DND-41 (cell line): ENCODE measurements around the gene DNAH14.

ENCODE experiments used
- ATAC-seq: fragments of 200-7000 bp; cut with Tn5 transposase; 3 replicates; pipeline ENCODE4 v1.9.1; 2021; ENCODE audit warnings: low read depth; ENCODE audit not compliant: insufficient read depth
- DNase-seq: peaks from one replicate; pipeline ENCODE4 v3.0.0-alpha.2; 2020
- H2AFZ ChIP-seq: 2 replicates; pipeline ENCODE4 v1.6.0; 2012; ENCODE audit warnings: low read depth, low read length
- H3K27ac ChIP-seq: 2 replicates; pipeline ENCODE4 v1.5.1; 2012; ENCODE audit warnings: low read length, inconsistent platforms
- H3K27me3 ChIP-seq: fragments of 200-600 bp; sonication (generic); 2 replicates; pipeline ENCODE4 v1.6.0; 2012; ENCODE audit warnings: low read length, mild to moderate bottlenecking, inconsistent platforms; ENCODE audit not compliant: insufficient read depth, poor library complexity
- H3K36me3 ChIP-seq: 2 replicates; pipeline ENCODE4 v1.5.1; 2012; ENCODE audit warnings: low read length, inconsistent platforms; ENCODE audit not compliant: insufficient read depth
- H3K4me1 ChIP-seq: 2 replicates; pipeline ENCODE4 v1.5.1; 2012; ENCODE audit warnings: mild to moderate bottlenecking, low read length; ENCODE audit not compliant: insufficient read depth
- H3K4me2 ChIP-seq: 2 replicates; pipeline ENCODE4 v1.6.0; 2012; ENCODE audit warnings: mild to moderate bottlenecking, moderate library complexity, low read length, inconsistent platforms; ENCODE audit not compliant: insufficient read depth
- H3K4me3 ChIP-seq, 2 experiments: fragments of 200-600 bp in 1 of 2; shearing (Covaris generic) in 1 of 2; 2 replicates each; pipeline ENCODE4 v1.5.1; 2012 to 2016; ENCODE audit warnings: inconsistent platforms in 2 of 2, low read length in 2 of 2, mild to moderate bottlenecking in 2 of 2, low read depth in 1 of 2, moderate library complexity in 1 of 2
- H3K79me2 ChIP-seq: 2 replicates; pipeline ENCODE4 v1.6.0; 2012; ENCODE audit warnings: low read length, inconsistent platforms; ENCODE audit not compliant: insufficient read depth
- H3K9ac ChIP-seq: 2 replicates; pipeline ENCODE4 v1.6.0; 2012; ENCODE audit warnings: low read depth, mild to moderate bottlenecking, inconsistent platforms, low read length, moderate library complexity
- H3K9me3 ChIP-seq: 2 replicates; pipeline ENCODE4 v1.5.1; 2012; ENCODE audit warnings: low read length, moderate library complexity, mild to moderate bottlenecking, inconsistent platforms; ENCODE audit not compliant: insufficient read depth, severe bottlenecking
- H4K20me1 ChIP-seq: 2 replicates; pipeline ENCODE4 v1.6.0; 2012; ENCODE audit warnings: low read length; ENCODE audit not compliant: insufficient read depth
- EZH2 ChIP-seq: IDR thresholded peaks from 3 replicates; pipeline ENCODE4 v1.6.1; 2012; ENCODE audit warnings: borderline replicate concordance, low read depth, mild to moderate bottlenecking, moderate library complexity, low read length, inconsistent platforms; ENCODE audit not compliant: severe bottlenecking
- TF ChIP-seq, protein P1 (sequence below): IDR thresholded peaks from 2 replicates; pipeline ENCODE4 v1.5.1; 2012; ENCODE audit warnings: borderline replicate concordance, low read length, moderate library complexity, mild to moderate bottlenecking; ENCODE audit not compliant: poor library complexity, severe bottlenecking; ENCODE audit errors: extremely low read depth

The DNAH14 gene

GRCh38 chr1:225418598-225418997 is 489.1 kb downstream of the DNAH14 start:
- Histone ChIP-seq H4K20me1 (peaks cover 82% of the 10 kb centered on the region), H3K79me2 (peaks cover 97% of the 10 kb centered on the region), H3K4me1 (peaks cover 4% of the 10 kb centered on the region), H3K27ac (no peak overlapping the region), H3K27me3 (no peaks in the 10 kb centered on the region), H3K4me2 (no peak overlapping the region), H2AFZ (no peak overlapping the region), H3K36me3 (peaks cover 97% of the 10 kb centered on the region), H3K4me3 (no peak overlapping the region), H3K9ac (no peak overlapping the region), H3K9me3 (no peaks in the 10 kb centered on the region)
- DNase-seq (no peak), ATAC-seq (no peak)
- TF ChIP-seq EZH2 = no peak
- TF ChIP-seq, protein P1, sequence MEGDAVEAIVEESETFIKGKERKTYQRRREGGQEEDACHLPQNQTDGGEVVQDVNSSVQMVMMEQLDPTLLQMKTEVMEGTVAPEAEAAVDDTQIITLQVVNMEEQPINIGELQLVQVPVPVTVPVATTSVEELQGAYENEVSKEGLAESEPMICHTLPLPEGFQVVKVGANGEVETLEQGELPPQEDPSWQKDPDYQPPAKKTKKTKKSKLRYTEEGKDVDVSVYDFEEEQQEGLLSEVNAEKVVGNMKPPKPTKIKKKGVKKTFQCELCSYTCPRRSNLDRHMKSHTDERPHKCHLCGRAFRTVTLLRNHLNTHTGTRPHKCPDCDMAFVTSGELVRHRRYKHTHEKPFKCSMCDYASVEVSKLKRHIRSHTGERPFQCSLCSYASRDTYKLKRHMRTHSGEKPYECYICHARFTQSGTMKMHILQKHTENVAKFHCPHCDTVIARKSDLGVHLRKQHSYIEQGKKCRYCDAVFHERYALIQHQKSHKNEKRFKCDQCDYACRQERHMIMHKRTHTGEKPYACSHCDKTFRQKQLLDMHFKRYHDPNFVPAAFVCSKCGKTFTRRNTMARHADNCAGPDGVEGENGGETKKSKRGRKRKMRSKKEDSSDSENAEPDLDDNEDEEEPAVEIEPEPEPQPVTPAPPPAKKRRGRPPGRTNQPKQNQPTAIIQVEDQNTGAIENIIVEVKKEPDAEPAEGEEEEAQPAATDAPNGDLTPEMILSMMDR = no peak

- peaks cover 91% of the 10 kb centered on the region for H4K20me1 ChIP-seq
- H3K27ac ChIP-seq = no peak overlapping the region
- no peaks in the 10 kb centered on the region for H3K27me3 ChIP-seq
Measured at GRCh38 chr1:225422031-225422605, 492.6 kb downstream of the DNAH14 start.

DNA sequence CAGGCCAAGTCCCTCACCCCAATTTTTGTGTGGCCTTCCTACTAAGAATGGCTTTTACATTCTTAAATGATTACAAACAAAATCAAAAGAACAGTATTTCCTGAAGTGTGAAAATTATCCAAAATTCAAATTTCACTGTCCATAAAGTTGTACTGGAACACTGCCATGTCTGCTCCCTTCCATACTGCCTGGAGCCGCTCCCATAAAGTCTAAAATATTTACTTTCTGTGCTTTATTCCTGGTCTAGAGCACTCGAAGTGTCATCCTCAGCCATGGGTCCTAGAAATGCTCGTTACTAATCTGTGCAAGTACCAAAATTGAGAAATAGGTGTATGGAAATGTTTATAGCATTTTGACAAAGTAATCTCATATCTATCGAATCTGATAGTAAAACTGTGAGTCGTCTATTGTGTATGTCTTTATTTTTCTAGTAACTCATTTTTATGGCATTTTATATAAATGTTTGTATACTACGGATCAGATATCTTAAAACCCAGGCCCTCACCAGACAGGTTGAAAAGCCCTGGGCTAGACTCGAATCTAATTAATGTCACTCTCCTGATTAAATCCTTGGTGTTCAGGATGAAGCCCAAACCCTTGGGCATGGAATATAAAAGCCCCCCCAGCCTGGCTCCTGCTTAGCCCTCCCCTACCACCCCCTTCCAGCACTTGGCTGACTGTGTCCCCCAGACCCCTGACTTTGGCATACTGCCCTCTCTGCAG is 493.5 kb downstream of the DNAH14 start:
- peaks cover 73% of the 10 kb centered on the region for H3K36me3 ChIP-seq
- H3K27me3 ChIP-seq = no peaks in the 10 kb centered on the region
- peak overlapping the region; percentile 84 for H3K4me2 ChIP-seq
- no peak overlapping the region for H2AFZ ChIP-seq
- no peak overlapping the region; the same call in 1 of the 2 replicates for H3K27ac ChIP-seq
- peaks cover 86% of the 10 kb centered on the region for H4K20me1 ChIP-seq
- peaks cover 34% of the 10 kb centered on the region for H3K4me1 ChIP-seq
- H3K9ac ChIP-seq = no peak overlapping the region
- TF ChIP-seq, protein P1 = no peak
- no peak for TF ChIP-seq EZH2
- no peak overlapping the region; a peak in 1 of 4 replicates for H3K4me3 ChIP-seq
- peaks cover 97% of the 10 kb centered on the region for H3K79me2 ChIP-seq
- no peaks in the 10 kb centered on the region for H3K9me3 ChIP-seq
- ATAC-seq = no peak
- DNase-seq = no peak

More at GRCh38 chr1:225422031-225422605, 492.6 kb downstream of the DNAH14 start:
- no peaks in the 10 kb centered on the region for H3K9me3 ChIP-seq
- H3K4me1 ChIP-seq = peaks cover 34% of the 10 kb centered on the region
- H3K79me2 ChIP-seq = peaks cover 98% of the 10 kb centered on the region
- H3K4me3 ChIP-seq = no peak overlapping the region
- H3K9ac ChIP-seq = no peak overlapping the region
- TF ChIP-seq, protein P1 = no peak
- no peak for TF ChIP-seq EZH2
- DNase-seq (no peak), ATAC-seq (no peak)
- H3K4me2 ChIP-seq = peak overlapping the region; percentile 84; the same call in 1 of the 2 replicates
- no peak overlapping the region for H2AFZ ChIP-seq
- H3K36me3 ChIP-seq = peaks cover 78% of the 10 kb centered on the region
